ENCODE measurements around the gene STIMATE. TPM values are rescaled to one million over a fixed set of nuclear protein-coding genes. Genes with fewer than 3 reads are reported as not detected.

STIMATE gene
- total RNA-seq, 1 donor from 2014 or later = 12.1 TPM

GRCh38 chr3:52923963-52924362 is 26.6 kb upstream of the STIMATE start:
- no peaks in the 10 kb centered on the region for H3K36me3 ChIP-seq (ENCODE audit: insufficient read depth, low read length)
- H2AFZ ChIP-seq (ENCODE audit: low read depth, low read length) = no peak overlapping the region
- Mint-ChIP-seq H3K36me3 (ENCODE audit: low read depth, unreplicated experiment) (peaks cover 5% of the 10 kb centered on the region), H3K27ac (ENCODE audit: unreplicated experiment) (no peak overlapping the region), H3K4me3 (ENCODE audit: unreplicated experiment) (no peak overlapping the region), H3K4me1 (ENCODE audit: low read depth, unreplicated experiment) (no peaks in the 10 kb centered on the region), H3K9me3 (ENCODE audit: unreplicated experiment) (no peaks in the 10 kb centered on the region), H3K27me3 (ENCODE audit: low read depth, unreplicated experiment) (no peaks in the 10 kb centered on the region)
- H3K4me1 ChIP-seq (ENCODE audit: insufficient read depth, low read length) = no peaks in the 10 kb centered on the region
- no peaks in the 10 kb centered on the region for H3K27me3 ChIP-seq (ENCODE audit: insufficient read depth, low read length)
- H3K27ac ChIP-seq (ENCODE audit: low read depth, low read length) = no peak overlapping the region
- H4K20me1 ChIP-seq (ENCODE audit: insufficient read depth, low read length) = no peaks in the 10 kb centered on the region
- no peak overlapping the region for H3K4me2 ChIP-seq (ENCODE audit: low read length)
- FAIRE-seq (no peak), DNase-seq (ENCODE audit: low read depth) (no peak)
- H3K9ac ChIP-seq (ENCODE audit: low read length) = no peak overlapping the region
- no peak overlapping the region for H3K4me3 ChIP-seq (ENCODE audit: insufficient read depth, low read depth, low read length)
- TF ChIP-seq CTCF (IDR thresholded peaks at IDR 0.05; ENCODE audit: insufficient read depth, low read depth, low read length) (no peak), EZH2 (IDR thresholded peaks at IDR 0.05; ENCODE audit: insufficient read depth, low read length) (no peak)
- no peaks in the 10 kb centered on the region for H3K9me3 ChIP-seq (ENCODE audit: insufficient read depth, low read depth, low read length)
- no peaks in the 10 kb centered on the region for H3K79me2 ChIP-seq (ENCODE audit: insufficient read depth, low read length)

DNA sequence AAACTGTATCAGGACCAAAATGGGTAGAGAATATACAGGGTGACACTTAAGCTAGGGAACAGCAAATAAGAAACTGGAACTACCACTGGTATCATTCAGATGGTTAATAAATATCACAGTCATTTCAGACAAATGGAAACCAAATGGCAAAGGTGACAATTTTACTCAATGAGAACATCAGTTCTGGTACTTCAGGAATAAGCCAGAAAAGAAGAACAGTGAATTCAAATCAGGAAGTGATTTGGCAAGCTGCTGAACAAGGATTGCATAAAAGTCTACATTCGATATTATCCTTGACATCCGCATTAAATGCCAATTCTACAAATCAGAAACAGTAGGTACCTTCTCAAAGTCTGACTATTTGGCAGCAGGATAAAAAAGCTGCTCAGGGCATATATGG is 23.5 kb upstream of the STIMATE start:
- H3K27me3 Mint-ChIP-seq (ENCODE audit: low read depth, unreplicated experiment) = no peaks in the 10 kb centered on the region
- no peaks in the 10 kb centered on the region for H3K4me1 Mint-ChIP-seq (ENCODE audit: low read depth, unreplicated experiment)
- no peak overlapping the region for H3K4me3 Mint-ChIP-seq (ENCODE audit: unreplicated experiment)
- no peak for FAIRE-seq
- H3K9me3 Mint-ChIP-seq (ENCODE audit: unreplicated experiment) = no peaks in the 10 kb centered on the region
- DNase-seq (ENCODE audit: low read depth) = no peak
- H3K36me3 ChIP-seq (ENCODE audit: insufficient read depth, low read length) = no peaks in the 10 kb centered on the region
- H3K4me1 ChIP-seq (ENCODE audit: insufficient read depth, low read length) = no peaks in the 10 kb centered on the region
- H3K4me2 ChIP-seq (ENCODE audit: low read length) = no peak overlapping the region
- H2AFZ ChIP-seq (ENCODE audit: low read depth, low read length) = no peak overlapping the region
- H3K27ac Mint-ChIP-seq (ENCODE audit: unreplicated experiment) = no peak overlapping the region
- peaks cover 5% of the 10 kb centered on the region for H3K36me3 Mint-ChIP-seq (ENCODE audit: low read depth, unreplicated experiment)
- no peak for TF ChIP-seq EZH2 (IDR thresholded peaks at IDR 0.05; ENCODE audit: insufficient read depth, low read length)
- TF ChIP-seq CTCF (IDR thresholded peaks at IDR 0.05; ENCODE audit: insufficient read depth, low read depth, low read length) = no peak
- no peaks in the 10 kb centered on the region for H3K9me3 ChIP-seq (ENCODE audit: insufficient read depth, low read depth, low read length)
- H4K20me1 ChIP-seq (ENCODE audit: insufficient read depth, low read length) = no peaks in the 10 kb centered on the region
- no peak overlapping the region for H3K4me3 ChIP-seq (ENCODE audit: insufficient read depth, low read depth, low read length)
- no peak overlapping the region for H3K9ac ChIP-seq (ENCODE audit: low read length)
- no peaks in the 10 kb centered on the region for H3K79me2 ChIP-seq (ENCODE audit: insufficient read depth, low read length)
- no peak overlapping the region for H3K27ac ChIP-seq (ENCODE audit: low read depth, low read length)
- H3K27me3 ChIP-seq (ENCODE audit: insufficient read depth, low read length) = no peaks in the 10 kb centered on the region

DNA sequence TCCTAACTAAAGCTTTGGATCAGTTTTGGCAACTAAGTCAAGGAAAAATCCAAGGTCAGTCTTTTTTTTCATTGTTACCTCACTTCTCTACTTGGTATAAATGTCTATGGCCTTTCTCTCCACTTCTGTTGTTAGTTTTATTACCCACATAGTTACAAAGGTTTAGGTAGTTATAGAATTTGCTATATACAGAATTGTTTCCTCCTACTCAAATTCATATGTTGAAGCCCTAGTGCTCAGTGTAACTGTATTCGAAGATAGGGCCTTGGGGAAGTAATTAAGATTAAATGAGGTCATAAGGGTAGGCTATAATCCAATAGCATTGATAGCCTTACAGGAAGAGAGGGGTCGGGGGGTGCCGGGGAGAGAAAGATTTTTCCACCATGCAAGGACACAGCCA is 19.7 kb upstream of the STIMATE start:
- Mint-ChIP-seq H3K27ac (ENCODE audit: unreplicated experiment) (no peak overlapping the region), H3K9me3 (ENCODE audit: unreplicated experiment) (no peaks in the 10 kb centered on the region), H3K4me3 (ENCODE audit: unreplicated experiment) (no peak overlapping the region), H3K4me1 (ENCODE audit: low read depth, unreplicated experiment) (peaks cover 4% of the 10 kb centered on the region), H3K27me3 (ENCODE audit: low read depth, unreplicated experiment) (no peaks in the 10 kb centered on the region), H3K36me3 (ENCODE audit: low read depth, unreplicated experiment) (peaks cover 5% of the 10 kb centered on the region)
- Histone ChIP-seq H3K4me3 (ENCODE audit: insufficient read depth, low read depth, low read length) (no peak overlapping the region), H3K9me3 (ENCODE audit: insufficient read depth, low read depth, low read length) (no peaks in the 10 kb centered on the region), H3K4me1 (ENCODE audit: insufficient read depth, low read length) (no peaks in the 10 kb centered on the region), H3K27me3 (ENCODE audit: insufficient read depth, low read length) (no peaks in the 10 kb centered on the region), H4K20me1 (ENCODE audit: insufficient read depth, low read length) (no peaks in the 10 kb centered on the region), H3K36me3 (ENCODE audit: insufficient read depth, low read length) (peaks cover 3% of the 10 kb centered on the region), H3K79me2 (ENCODE audit: insufficient read depth, low read length) (no peaks in the 10 kb centered on the region), H3K4me2 (ENCODE audit: low read length) (no peak overlapping the region), H3K9ac (ENCODE audit: low read length) (no peak overlapping the region), H2AFZ (ENCODE audit: low read depth, low read length) (no peak overlapping the region), H3K27ac (ENCODE audit: low read depth, low read length) (no peak overlapping the region)
- FAIRE-seq (no peak), DNase-seq (ENCODE audit: low read depth) (no peak)
- TF ChIP-seq EZH2 (IDR thresholded peaks at IDR 0.05; ENCODE audit: insufficient read depth, low read length) = no peak
- no peak for TF ChIP-seq CTCF (IDR thresholded peaks at IDR 0.05; ENCODE audit: insufficient read depth, low read depth, low read length)
